HCT116 (cell line): ENCODE measurements around the gene SYNGR3. TPM values are rescaled to one million over a fixed set of nuclear protein-coding genes. Genes with fewer than 3 reads are reported as not detected.

Experiments
- ATAC-seq: fragments of 200-7000 bp; cut with Tn5 transposase; 2 replicates; pipeline ENCODE4 v1.9.1; 2020; ENCODE audit warnings: mild to moderate bottlenecking, moderate library complexity
- BruUV-seq: library from RNA; stranded (reverse); fragments of 400-500 nt; replicated peaks from 2 replicates; lab custom pipeline; 2021; lab: Mats Ljungman, UMichigan
- CTCF ChIA-PET: fragments of 300-600 bp; sonication (Branson Sonifier 250); formaldehyde crosslinking; loops from one replicate; lab custom pipeline; 2021; ENCODE audit warnings: antibody characterized with exemption; lab: Charles Lee
- POLR2A ChIA-PET: fragments of 300-600, 350-600 bp; sonication (Branson Sonifier 250); formaldehyde crosslinking; loops from one replicate; lab custom pipeline; 2021; ENCODE audit warnings: antibody characterized with exemption; lab: Charles Lee
- RAD21 ChIA-PET, 2 experiments: fragments of 300-600 bp; sonication (Branson Sonifier 250); formaldehyde crosslinking; loops; one replicate each; lab custom pipeline; 2023; ENCODE audit warnings: low total read pairs in 2 of 2; ENCODE audit not compliant: uncharacterized antibody in 2 of 2, unreplicated experiment in 2 of 2, low non-redundant PET in 1 of 2; lab: Charles Lee
- DNase-seq: peaks from one replicate; pipeline ENCODE4 v3.0.0-alpha.2; 2010; ENCODE audit warnings: low read depth, low spot score
- H2AFZ ChIP-seq: fragments of 200-600 bp; shearing (Covaris generic), sonication (generic); 2 replicates; pipeline ENCODE4 v1.6.1; 2017; ENCODE audit warnings: low read depth, mixed run types, mixed read lengths, antibody characterized with exemption, low read length; ENCODE audit not compliant: poor library complexity, severe bottlenecking
- H3K27ac ChIP-seq: 2 replicates; pipeline ENCODE4 v1.5.1; 2012; ENCODE audit warnings: low read depth, low read length
- H3K27me3 ChIP-seq: fragments of 200-600 bp; sonication (generic); 2 replicates; pipeline ENCODE4 v1.6.1; 2016; ENCODE audit warnings: mixed run types, low read length, mixed read lengths; ENCODE audit not compliant: insufficient read depth
- H3K36me3 ChIP-seq, 2 experiments: fragments of 200-500 bp in 1 of 2; fragments of 200-600 bp in 1 of 2; sonication (Bioruptor generic) in 1 of 2; sonication (generic) in 1 of 2; 2 replicates each; pipeline versions ENCODE4 v1.5.1 to v1.6.1; 2014 to 2016; ENCODE audit warnings: low read length in 2 of 2, inconsistent platforms in 1 of 2, mixed read lengths in 1 of 2, mixed run types in 1 of 2; ENCODE audit not compliant: insufficient read depth in 2 of 2, control insufficient read depth in 1 of 2
- H3K4me1 ChIP-seq, 2 experiments: fragments of 200-600 bp in 1 of 2; sonication (generic) in 1 of 2; 2 replicates each; pipeline versions ENCODE4 v1.5.1 to v1.6.1; 2012 to 2017; ENCODE audit warnings: low read length in 2 of 2, inconsistent platforms in 1 of 2, mild to moderate bottlenecking in 1 of 2, mixed read lengths in 1 of 2, mixed run types in 1 of 2, moderate library complexity in 1 of 2; ENCODE audit not compliant: insufficient read depth in 2 of 2, control insufficient read depth in 1 of 2
- H3K4me2 ChIP-seq: fragments of 200-600 bp; sonication (generic); 2 replicates; pipeline ENCODE4 v1.6.1; 2017; ENCODE audit warnings: mixed run types, low read length, mixed read lengths
- H3K4me3 ChIP-seq, 2 experiments: fragments of 200-600 bp in 1 of 2; sonication (generic) in 1 of 2; replicated peaks in 1 of 2; 2 replicates each; pipeline ENCODE4 v1.5.1; 2011 to 2016; ENCODE audit warnings: low read length in 2 of 2, control low read depth in 1 of 2, low read depth in 1 of 2, mild to moderate bottlenecking in 1 of 2, mixed read lengths in 1 of 2, mixed run types in 1 of 2
- H3K79me2 ChIP-seq: fragments of 200-600 bp; sonication (generic); 2 replicates; pipeline ENCODE4 v1.6.1; 2017; ENCODE audit warnings: mild to moderate bottlenecking, mixed run types, low read length, moderate library complexity, mixed read lengths; ENCODE audit not compliant: insufficient read depth
- H3K9ac ChIP-seq: fragments of 200-600 bp; sonication (generic); 2 replicates; pipeline ENCODE4 v1.6.1; 2016; ENCODE audit warnings: low read length, mixed read lengths
- H3K9me2 ChIP-seq: fragments of 200-600 bp; sonication (generic), shearing (Covaris generic); 2 replicates; pipeline ENCODE4 v1.6.1; 2017; ENCODE audit warnings: mixed run types, mild to moderate bottlenecking, moderate library complexity; ENCODE audit not compliant: insufficient read depth
- H3K9me3 ChIP-seq, 2 experiments: fragments of 200-500 bp in 1 of 2; fragments of 200-600 bp in 1 of 2; sonication (Bioruptor generic) in 1 of 2; sonication (generic) in 1 of 2; 2 replicates each; pipeline ENCODE4 v1.6.1; 2014 to 2017; ENCODE audit warnings: low read length in 2 of 2, mixed read lengths in 2 of 2, inconsistent platforms in 1 of 2, low read depth in 1 of 2, mild to moderate bottlenecking in 1 of 2, mixed run types in 1 of 2, moderate library complexity in 1 of 2; ENCODE audit not compliant: control insufficient read depth in 1 of 2, insufficient read depth in 1 of 2
- H4K20me1 ChIP-seq: fragments of 200-600 bp; sonication (generic), shearing (Covaris generic); 2 replicates; pipeline ENCODE4 v1.6.1; 2017; ENCODE audit warnings: mixed run types, mild to moderate bottlenecking, moderate library complexity; ENCODE audit not compliant: insufficient read depth
- CEBPB ChIP-seq: IDR thresholded peaks from 2 replicates; pipeline ENCODE4 v1.6.1; 2012; ENCODE audit warnings: low read depth
- EZH2phosphoT487 ChIP-seq: fragments of 200-600 bp; IDR thresholded peaks from 2 replicates; pipeline ENCODE4 v1.6.1; 2018; ENCODE audit warnings: antibody characterized with exemption, borderline replicate concordance
- JUND ChIP-seq: IDR thresholded peaks from 2 replicates; pipeline ENCODE4 v1.6.1; 2012
- POLR2A ChIP-seq: IDR thresholded peaks from 2 replicates; pipeline ENCODE4 v1.7.0; 2011; ENCODE audit warnings: borderline replicate concordance; ENCODE audit not compliant: insufficient read depth, insufficient read length; ENCODE audit errors: extremely low read depth
- POLR2AphosphoS5 ChIP-seq: IDR thresholded peaks from 2 replicates; pipeline ENCODE4 v1.6.1; 2011; ENCODE audit warnings: mild to moderate bottlenecking, low read depth, low read length, moderate library complexity
- RAD21 ChIP-seq: IDR thresholded peaks from 2 replicates; pipeline ENCODE4 v1.6.1; 2012; ENCODE audit warnings: low read depth, mild to moderate bottlenecking
- SIN3A ChIP-seq: IDR thresholded peaks from 2 replicates; pipeline ENCODE4 v1.6.1; 2012; ENCODE audit warnings: low read depth
- TCF7L2 ChIP-seq: IDR thresholded peaks from 2 replicates; pipeline ENCODE4 v1.7.0; 2011; ENCODE audit warnings: borderline replicate concordance, inconsistent platforms; ENCODE audit not compliant: insufficient read depth, insufficient read length; ENCODE audit errors: extremely low read depth
- ZFX ChIP-seq: fragments of 450-650 bp; IDR thresholded peaks from 2 replicates; pipeline ENCODE4 v1.6.1; 2017
- intact Hi-C: fragments of 100-400 bp; cut with micrococcal nuclease; formaldehyde crosslinking; loops from 2 replicates; pipeline ENCODE4 v1.10.0; 2022
- total RNA-seq: library from RNA; stranded (reverse); gene quantifications from one replicate; pipeline ENCODE4 v1.2.1, GENCODE V29; 2021; ENCODE audit not compliant: unreplicated experiment
- TF ChIP-seq, protein P1 (sequence below), 3 experiments: fragments of 200-600 bp in 1 of 3; sonication (generic) in 1 of 3; IDR thresholded peaks in 2 of 3; conservative IDR thresholded peaks in 1 of 3; 2 replicates each; pipeline ENCODE4 v1.5.1; 2012 to 2017; ENCODE audit warnings: low read depth in 2 of 3, low read length in 2 of 3, antibody characterized with exemption in 1 of 3, borderline replicate concordance in 1 of 3, control low read depth in 1 of 3, mild to moderate bottlenecking in 1 of 3, mixed read lengths in 1 of 3, mixed run types in 1 of 3, moderate library complexity in 1 of 3; ENCODE audit not compliant: insufficient read depth in 1 of 3

SYNGR3 gene
- total RNA-seq, 1 experiment from 2014 or later, result 11.5 TPM

- Histone ChIP-seq H4K20me1 (no peaks in the 10 kb centered on the region), H2AFZ (no peak overlapping the region), H3K27me3 (no peaks in the 10 kb centered on the region), H3K4me2 (peak overlapping the region; percentile 67), H3K36me3 (peaks cover 6 to 14% of the 10 kb centered on the region in 2 experiments; a peak in 2 of 4 replicates), H3K4me3 (peak overlapping the region; percentile 53 to 60)
- no peak for DNase-seq
- BruUV-seq, result TSS peak; percentile 39
- intact Hi-C loops, result no loop called here
- TF ChIP-seq JUND (no peak), POLR2A (no peak), POLR2AphosphoS5 (peak; percentile 48; the same call in 1 of the 2 replicates), CEBPB (no peak), ZFX (no peak), RAD21 (no peak), TCF7L2 (peak; percentile 25), EZH2phosphoT487 (no peak), SIN3A (no peak)
- TF ChIP-seq, protein P1, sequence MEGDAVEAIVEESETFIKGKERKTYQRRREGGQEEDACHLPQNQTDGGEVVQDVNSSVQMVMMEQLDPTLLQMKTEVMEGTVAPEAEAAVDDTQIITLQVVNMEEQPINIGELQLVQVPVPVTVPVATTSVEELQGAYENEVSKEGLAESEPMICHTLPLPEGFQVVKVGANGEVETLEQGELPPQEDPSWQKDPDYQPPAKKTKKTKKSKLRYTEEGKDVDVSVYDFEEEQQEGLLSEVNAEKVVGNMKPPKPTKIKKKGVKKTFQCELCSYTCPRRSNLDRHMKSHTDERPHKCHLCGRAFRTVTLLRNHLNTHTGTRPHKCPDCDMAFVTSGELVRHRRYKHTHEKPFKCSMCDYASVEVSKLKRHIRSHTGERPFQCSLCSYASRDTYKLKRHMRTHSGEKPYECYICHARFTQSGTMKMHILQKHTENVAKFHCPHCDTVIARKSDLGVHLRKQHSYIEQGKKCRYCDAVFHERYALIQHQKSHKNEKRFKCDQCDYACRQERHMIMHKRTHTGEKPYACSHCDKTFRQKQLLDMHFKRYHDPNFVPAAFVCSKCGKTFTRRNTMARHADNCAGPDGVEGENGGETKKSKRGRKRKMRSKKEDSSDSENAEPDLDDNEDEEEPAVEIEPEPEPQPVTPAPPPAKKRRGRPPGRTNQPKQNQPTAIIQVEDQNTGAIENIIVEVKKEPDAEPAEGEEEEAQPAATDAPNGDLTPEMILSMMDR (IDR thresholded peaks at IDR 0.05 in 2 of 3, conservative IDR thresholded peaks at IDR 0.05 in 1 of 3; ENCODE audit: borderline replicate concordance in 1 of 3, insufficient read depth in 1 of 3, low read depth in 2 of 3, low read length in 2 of 3), result no peak
- TF ChIP-seq, all 23 proteins: peak for 2
- POLR2A ChIA-PET, result no interaction called here
- H3K9me3 ChIP-seq, result no peaks in the 10 kb centered on the region
- H3K4me1 ChIP-seq, result peaks cover 13 to 38% of the 10 kb centered on the region in 2 experiments
- peak overlapping the region; percentile 65 for H3K27ac ChIP-seq
- CTCF ChIA-PET, result no interaction called here
- peak; percentile 53 for ATAC-seq
- no peaks in the 10 kb centered on the region for H3K9me2 ChIP-seq
- peaks cover 7% of the 10 kb centered on the region; the same call in 1 of the 2 replicates for H3K79me2 ChIP-seq
- peak overlapping the region; percentile 57 for H3K9ac ChIP-seq
- RAD21 ChIA-PET, result no interaction called here
These were observed 773 bp downstream of the SYNGR3 start for GRCh38 chr16:1990351-1991134.
